Liver (tissue), 9 donors: ENCODE data around the gene AGPAT3. TPM values are rescaled to one million over a fixed set of nuclear protein-coding genes. Genes with fewer than 3 reads are reported as not detected.
A peak's percentile ranks its signal among the peaks of the same experiment; 100 is the strongest.

ENCODE experiments used
- DNase-seq: peaks from one replicate; pipeline ENCODE4 v3.0.0-alpha.2; 2017; ENCODE audit warnings: low spot score
- H3K27ac ChIP-seq, 2 donors: one replicate each; pipeline ENCODE4 v1.7.0; 2013; ENCODE audit warnings: inconsistent platforms in 2 of 2, low read length in 2 of 2, control low read depth in 1 of 2, low read depth in 1 of 2, mild to moderate bottlenecking in 1 of 2
- H3K27me3 ChIP-seq, 4 donors: one replicate each; pipeline versions ENCODE4 v1.6.1 to v1.7.0; 2013; ENCODE audit warnings: low read length in 3 of 4, inconsistent platforms in 1 of 4, mild to moderate bottlenecking in 1 of 4, moderate library complexity in 1 of 4; ENCODE audit not compliant: control insufficient read depth in 4 of 4, insufficient read depth in 4 of 4
- H3K36me3 ChIP-seq, 4 donors: one replicate each; pipeline versions ENCODE4 v1.6.1 to v1.7.0; 2013; ENCODE audit warnings: low read length in 3 of 4, mild to moderate bottlenecking in 3 of 4, low read depth in 1 of 4, moderate library complexity in 1 of 4; ENCODE audit not compliant: control insufficient read depth in 4 of 4, insufficient read depth in 3 of 4
- H3K4me1 ChIP-seq, 4 donors: one replicate each; pipeline versions ENCODE4 v1.6.1 to v1.7.0; 2013; ENCODE audit warnings: low read length in 3 of 4, mild to moderate bottlenecking in 3 of 4, moderate library complexity in 1 of 4; ENCODE audit not compliant: control insufficient read depth in 4 of 4, insufficient read depth in 4 of 4
- H3K4me3 ChIP-seq, 3 donors: one replicate each; pipeline versions ENCODE4 v1.6.1 to v1.7.0; 2013; ENCODE audit warnings: low read length in 3 of 3, control low read depth in 1 of 3, low read depth in 1 of 3, mild to moderate bottlenecking in 1 of 3
- H3K9ac ChIP-seq, 2 donors: one replicate each; pipeline ENCODE4 v1.7.0; 2013; ENCODE audit warnings: low read length in 2 of 2, mild to moderate bottlenecking in 2 of 2, moderate library complexity in 2 of 2, control low read depth in 1 of 2, low read depth in 1 of 2
- H3K9me3 ChIP-seq, 4 donors: one replicate each; pipeline versions ENCODE4 v1.6.1 to v1.7.0; 2013; ENCODE audit warnings: low read length in 3 of 4; ENCODE audit not compliant: control insufficient read depth in 4 of 4
- ATF3 ChIP-seq: IDR thresholded peaks from 2 replicates; pipeline ENCODE4 v1.6.1; 2016; ENCODE audit warnings: antibody characterized with exemption
- CTCF ChIP-seq: fragments of 150-350 bp; IDR thresholded peaks from 2 replicates; pipeline ENCODE4 v1.5.1; 2017; ENCODE audit warnings: improper control_type of control experiment, low read depth, low read length; ENCODE audit not compliant: missing input control
- EGR1 ChIP-seq, 2 donors: IDR thresholded peaks; 2 replicates each; pipeline ENCODE4 v1.6.1; 2016 to 2018; ENCODE audit warnings: antibody characterized with exemption in 2 of 2, low read depth in 2 of 2
- FOXA1 ChIP-seq: IDR thresholded peaks from 2 replicates; pipeline ENCODE4 v1.6.1; 2016; ENCODE audit warnings: antibody characterized with exemption
- FOXA2 ChIP-seq: IDR thresholded peaks from 2 replicates; pipeline ENCODE4 v1.6.1; 2016; ENCODE audit warnings: antibody characterized with exemption
- GABPA ChIP-seq, 2 donors: IDR thresholded peaks in 1 of 2; conservative IDR thresholded peaks in 1 of 2; 2 replicates each; pipeline ENCODE4 v1.6.1; 2016; ENCODE audit warnings: antibody characterized with exemption in 2 of 2, mild to moderate bottlenecking in 1 of 2, moderate library complexity in 1 of 2
- HNF4A ChIP-seq, 2 donors: conservative IDR thresholded peaks; 2 replicates each; pipeline ENCODE4 v1.6.1; 2016; ENCODE audit warnings: antibody characterized with exemption in 2 of 2, mild to moderate bottlenecking in 2 of 2
- HNF4G ChIP-seq: IDR thresholded peaks from 2 replicates; pipeline ENCODE4 v1.6.1; 2016; ENCODE audit warnings: antibody characterized with exemption
- JUND ChIP-seq, 2 donors: IDR thresholded peaks; 2 replicates each; pipeline ENCODE4 v1.6.1; 2016; ENCODE audit warnings: antibody characterized with exemption in 2 of 2
- MAX ChIP-seq: IDR thresholded peaks from 2 replicates; pipeline ENCODE4 v1.6.1; 2016; ENCODE audit warnings: antibody characterized with exemption
- NR2F2 ChIP-seq: IDR thresholded peaks from 2 replicates; pipeline ENCODE4 v1.6.1; 2016; ENCODE audit warnings: antibody characterized with exemption
- RAD21 ChIP-seq, 2 donors: IDR thresholded peaks; 2 replicates each; pipeline ENCODE4 v1.6.1; 2016; ENCODE audit warnings: antibody characterized with exemption in 2 of 2, mild to moderate bottlenecking in 2 of 2
- REST ChIP-seq: IDR thresholded peaks from 2 replicates; pipeline ENCODE4 v1.6.1; 2016; ENCODE audit warnings: antibody characterized with exemption, mild to moderate bottlenecking
- RXRA ChIP-seq, 2 donors: IDR thresholded peaks; 2 replicates each; pipeline ENCODE4 v1.6.1; 2017 to 2018; ENCODE audit warnings: antibody characterized with exemption in 2 of 2, mild to moderate bottlenecking in 1 of 2
- SP1 ChIP-seq: IDR thresholded peaks from 2 replicates; pipeline ENCODE4 v1.6.1; 2018; ENCODE audit warnings: antibody characterized with exemption, mild to moderate bottlenecking
- TAF1 ChIP-seq: conservative IDR thresholded peaks from 2 replicates; pipeline ENCODE4 v1.6.1; 2016; ENCODE audit warnings: antibody characterized with exemption, mild to moderate bottlenecking
- YY1 ChIP-seq: IDR thresholded peaks from 2 replicates; pipeline ENCODE4 v1.6.1; 2016; ENCODE audit warnings: antibody characterized with exemption, mild to moderate bottlenecking
- ZBTB33 ChIP-seq: IDR thresholded peaks from 2 replicates; pipeline ENCODE4 v1.6.1; 2016; ENCODE audit warnings: antibody characterized with exemption
- WGBS: extraction: QIAGEN DNeasy Blood & Tissue Kit; methylation state at CpG from one replicate; pipeline ENCODE4 v1.1.7; 2013; 5-methylcytosine and 5-hydroxymethylcytosine counted together
- polyA plus RNA-seq, 2 donors: library from polyadenylated mRNA; stranded (reverse) in 1 of 2; unstranded in 1 of 2; fragments of 200-250 nt in 1 of 2; fragments of >200 nt in 1 of 2; fragmentation: Nextera tagmentation in 1 of 2; extraction: Ambion mirVana in 1 of 2; gene quantifications; one replicate each; pipeline versions ENCODE4 v1.2.1 to v1.2.3, GENCODE V29; 2013 to 2015
- total RNA-seq, 2 donors: library from RNA; depleted of rRNA; stranded (reverse); fragments of >200 nt; gene quantifications; one replicate each; pipeline ENCODE4 v1.2.3, GENCODE V29; 2014
- donor health status: healthy.
- donor health status: healthy.
- donor health status: healthy.
- donor health status: healthy.
- donor health status: healthy.

AGPAT3 gene
- total and polyA plus RNA-seq, 4 donors: 32.3 to 148 (median 59.8) TPM

GRCh38 chr21:44013380-44014088, 148.5 kb downstream of the AGPAT3 start:
- no peaks in the 10 kb centered on the region for H3K36me3 ChIP-seq
- H3K27ac ChIP-seq: peak overlapping the region; percentile 65 to 89
- DNase-seq: no peak
- H3K27me3 ChIP-seq: no peaks in the 10 kb centered on the region
- H3K9me3 ChIP-seq: no peaks in the 10 kb centered on the region
- H3K4me1 ChIP-seq: peaks cover 8 to 35% (median 35%) of the 10 kb centered on the region in 4 donors
- no peak for TF ChIP-seq RXRA (IDR thresholded peaks at IDR 0.05)
- TF ChIP-seq TAF1: peak; percentile 24
- TF ChIP-seq FOXA2: no peak
- no peak for TF ChIP-seq HNF4A (conservative IDR thresholded peaks at IDR 0.05)
- TF ChIP-seq ZBTB33: no peak
- TF ChIP-seq CTCF: peak; percentile 9
- TF ChIP-seq EGR1 (IDR thresholded peaks at IDR 0.05; ENCODE audit: low read depth in 2 of 2): no peak
- no peak for TF ChIP-seq GABPA (IDR thresholded peaks at IDR 0.05 in 1 of 2, conservative IDR thresholded peaks at IDR 0.05 in 1 of 2)
- TF ChIP-seq YY1: no peak
- no peak for TF ChIP-seq MAX
- H3K9ac ChIP-seq: peak overlapping the region; percentile 83 to 89
- peak overlapping the region; percentile 75 to 100 (median 83) for H3K4me3 ChIP-seq
- 15% methylated on average over 8 of the region's 8 CpGs for WGBS

- peaks cover 11 to 41% (median 36%) of the 10 kb centered on the region in 4 donors for H3K4me1 ChIP-seq
- H3K36me3 ChIP-seq: no peaks in the 10 kb centered on the region
- no peak overlapping the region for H3K4me3 ChIP-seq
- DNase-seq: no peak
- H3K9me3 ChIP-seq: no peaks in the 10 kb centered on the region
- H3K27me3 ChIP-seq: no peaks in the 10 kb centered on the region
- TF ChIP-seq ATF3: no peak
- TF ChIP-seq FOXA1: no peak
- no peak for TF ChIP-seq RXRA (IDR thresholded peaks at IDR 0.05)
- no peak for TF ChIP-seq ZBTB33
- TF ChIP-seq FOXA2: no peak
- no peak for TF ChIP-seq NR2F2
- TF ChIP-seq SP1: no peak
- no peak for TF ChIP-seq TAF1
- no peak for TF ChIP-seq REST
- TF ChIP-seq CTCF: no peak
- TF ChIP-seq MAX: no peak
- no peak for TF ChIP-seq RAD21 (IDR thresholded peaks at IDR 0.05)
- TF ChIP-seq HNF4A (conservative IDR thresholded peaks at IDR 0.05): no peak
- no peak for TF ChIP-seq HNF4G
- TF ChIP-seq YY1: no peak
- TF ChIP-seq GABPA (IDR thresholded peaks at IDR 0.05 in 1 of 2, conservative IDR thresholded peaks at IDR 0.05 in 1 of 2): no peak
- TF ChIP-seq EGR1 (IDR thresholded peaks at IDR 0.05; ENCODE audit: low read depth in 2 of 2): no peak
- TF ChIP-seq JUND (IDR thresholded peaks at IDR 0.05): no peak
- WGBS: 91% methylated on average over 9 of the region's 9 CpGs
- no peak overlapping the region for H3K27ac ChIP-seq
- H3K9ac ChIP-seq: no peak overlapping the region
Measured at GRCh38 chr21:44017601-44018000, 152.6 kb downstream of the AGPAT3 start.
